A673 (cell line): ENCODE data around the gene ASXL1. TPM values are rescaled to one million over a fixed set of nuclear protein-coding genes. Genes with fewer than 3 reads are reported as not detected.

Experiments used
- BruUV-seq: library from RNA; stranded (reverse); fragments of 400-500 nt; replicated peaks from 2 replicates; lab custom pipeline; 2021; lab: Mats Ljungman, UMichigan
- CTCF ChIA-PET: fragments of 300-600 bp; sonication (Branson Sonifier 250); formaldehyde crosslinking; loops from one replicate; lab custom pipeline; 2022; ENCODE audit warnings: antibody characterized with exemption; lab: Charles Lee
- POLR2A ChIA-PET: fragments of 300-600 bp; sonication (Branson Sonifier 250); formaldehyde crosslinking; loops from one replicate; lab custom pipeline; 2022; ENCODE audit warnings: antibody characterized with exemption; ENCODE audit not compliant: low non-redundant PET; lab: Charles Lee
- DNase-seq: peaks from one replicate; pipeline ENCODE4 v3.0.0-alpha.2; 2015; ENCODE audit warnings: low spot score
- H3K27ac ChIP-seq: fragments of 200-600 bp; sonication (generic); 2 replicates; pipeline ENCODE4 v1.5.1; 2016; ENCODE audit warnings: mixed run types, low read depth, mild to moderate bottlenecking, mixed read lengths, antibody characterized with exemption, low read length; ENCODE audit not compliant: poor library complexity, severe bottlenecking
- H3K27me3 ChIP-seq: fragments of 200-600 bp; sonication (generic); replicated peaks from 2 replicates; pipeline ENCODE4 v1.6.1; 2017; ENCODE audit warnings: mixed run types, low read depth, mild to moderate bottlenecking, mixed read lengths, antibody characterized with exemption, low read length; ENCODE audit not compliant: insufficient read depth, poor library complexity
- H3K36me3 ChIP-seq: fragments of 200-600 bp; sonication (generic); 2 replicates; pipeline ENCODE4 v1.6.1; 2016; ENCODE audit warnings: mixed run types, mild to moderate bottlenecking, mixed read lengths, antibody characterized with exemption, low read length; ENCODE audit not compliant: insufficient read depth, poor library complexity, severe bottlenecking
- H3K4me1 ChIP-seq: fragments of 200-600 bp; sonication (generic); 2 replicates; pipeline ENCODE4 v1.6.1; 2017; ENCODE audit warnings: mixed run types, mild to moderate bottlenecking, mixed read lengths, antibody characterized with exemption, low read length; ENCODE audit not compliant: insufficient read depth, poor library complexity, severe bottlenecking
- H3K4me3 ChIP-seq: fragments of 200-600 bp; sonication (generic); 2 replicates; pipeline ENCODE4 v1.5.1; 2016; ENCODE audit warnings: low read depth, mixed run types, mild to moderate bottlenecking, mixed read lengths, low read length; ENCODE audit not compliant: poor library complexity, severe bottlenecking
- H3K9me3 ChIP-seq: fragments of 200-600 bp; sonication (generic); 2 replicates; pipeline ENCODE4 v1.6.1; 2016; ENCODE audit warnings: mixed run types, low read depth, mild to moderate bottlenecking, mixed read lengths, antibody characterized with exemption, low read length; ENCODE audit not compliant: poor library complexity, severe bottlenecking
- CTCF ChIP-seq: fragments of 300-800, 200-600 bp; sonication (generic); conservative IDR thresholded peaks from 2 replicates; pipeline ENCODE4 v1.5.1; 2017; ENCODE audit warnings: low read depth, mild to moderate bottlenecking, antibody characterized with exemption, low read length, moderate library complexity, mixed read lengths
- EZH2 ChIP-seq: fragments of 200-600 bp; sonication (generic); IDR thresholded peaks from 2 replicates; pipeline ENCODE4 v1.6.1; 2017; ENCODE audit warnings: borderline replicate concordance, low read depth, mild to moderate bottlenecking, mixed read lengths, antibody characterized with exemption, low read length; ENCODE audit not compliant: poor library complexity, severe bottlenecking
- intact Hi-C: fragments of 100-400 bp; cut with micrococcal nuclease; formaldehyde crosslinking; loops from one replicate; pipeline ENCODE4 v1.10.0; 2022; ENCODE audit not compliant: unreplicated experiment
- total RNA-seq: library from RNA; stranded (reverse); gene quantifications from 2 replicates; pipeline ENCODE4 v1.2.3, GENCODE V29; 2021

Gene ASXL1
- total RNA-seq, 1 experiment from 2014 or later, result 101 TPM

DNA sequence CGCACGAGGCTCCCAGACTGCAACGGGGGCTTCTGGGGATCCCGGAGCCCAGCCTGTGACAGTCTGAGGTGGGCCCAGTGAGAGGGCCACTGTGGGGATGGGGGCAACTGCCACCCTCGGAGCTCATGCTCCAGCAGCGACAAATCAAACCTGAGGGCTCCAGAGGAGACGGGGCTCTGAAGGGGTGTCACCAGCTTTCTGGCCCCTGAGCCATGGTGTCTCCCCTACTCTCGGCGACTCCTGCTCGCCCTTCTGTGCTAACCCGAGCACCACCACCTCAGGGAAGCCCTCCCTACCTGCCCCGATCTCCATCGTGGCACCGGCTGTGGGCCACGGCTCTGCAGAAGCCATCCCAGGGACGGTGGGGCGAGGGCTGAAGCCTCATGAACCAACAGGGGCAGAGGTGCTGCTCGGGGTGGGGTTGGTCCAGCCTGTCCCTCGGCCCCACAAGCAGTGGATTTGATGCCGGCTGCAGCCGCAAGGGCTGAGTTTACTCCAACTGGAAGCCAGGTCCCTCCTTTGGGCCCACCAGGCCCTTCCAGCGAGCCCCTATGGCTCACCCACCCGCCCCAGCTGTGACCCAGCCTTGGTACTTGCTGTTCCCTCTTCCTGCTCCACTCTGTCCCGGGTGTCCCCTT is 102.7 kb downstream of the ASXL1 start:
- intact Hi-C loops, result no loop called here
- POLR2A ChIA-PET, result no interaction called here
- CTCF ChIA-PET, result no interaction called here
- Histone ChIP-seq H3K27ac (no peak overlapping the region), H3K27me3 (no peaks in the 10 kb centered on the region), H3K4me1 (no peaks in the 10 kb centered on the region), H3K4me3 (no peak overlapping the region), H3K36me3 (no peaks in the 10 kb centered on the region), H3K9me3 (no peaks in the 10 kb centered on the region)
- TF ChIP-seq EZH2, result no peak
- no peak for TF ChIP-seq CTCF
- BruUV-seq, result no TSS peak
- no peak for DNase-seq

GRCh38 chr20:32461836-32462600 is 103.9 kb downstream of the ASXL1 start:
- Histone ChIP-seq H3K27ac (no peak overlapping the region), H3K4me1 (no peaks in the 10 kb centered on the region), H3K27me3 (no peaks in the 10 kb centered on the region), H3K36me3 (no peaks in the 10 kb centered on the region), H3K4me3 (no peak overlapping the region), H3K9me3 (no peaks in the 10 kb centered on the region)
- BruUV-seq, result no TSS peak
- ChIA-PET POLR2A (no interaction called here), CTCF (no interaction called here)
- no peak for DNase-seq
- no peak for TF ChIP-seq EZH2
- intact Hi-C loops, result no loop called here

DNA sequence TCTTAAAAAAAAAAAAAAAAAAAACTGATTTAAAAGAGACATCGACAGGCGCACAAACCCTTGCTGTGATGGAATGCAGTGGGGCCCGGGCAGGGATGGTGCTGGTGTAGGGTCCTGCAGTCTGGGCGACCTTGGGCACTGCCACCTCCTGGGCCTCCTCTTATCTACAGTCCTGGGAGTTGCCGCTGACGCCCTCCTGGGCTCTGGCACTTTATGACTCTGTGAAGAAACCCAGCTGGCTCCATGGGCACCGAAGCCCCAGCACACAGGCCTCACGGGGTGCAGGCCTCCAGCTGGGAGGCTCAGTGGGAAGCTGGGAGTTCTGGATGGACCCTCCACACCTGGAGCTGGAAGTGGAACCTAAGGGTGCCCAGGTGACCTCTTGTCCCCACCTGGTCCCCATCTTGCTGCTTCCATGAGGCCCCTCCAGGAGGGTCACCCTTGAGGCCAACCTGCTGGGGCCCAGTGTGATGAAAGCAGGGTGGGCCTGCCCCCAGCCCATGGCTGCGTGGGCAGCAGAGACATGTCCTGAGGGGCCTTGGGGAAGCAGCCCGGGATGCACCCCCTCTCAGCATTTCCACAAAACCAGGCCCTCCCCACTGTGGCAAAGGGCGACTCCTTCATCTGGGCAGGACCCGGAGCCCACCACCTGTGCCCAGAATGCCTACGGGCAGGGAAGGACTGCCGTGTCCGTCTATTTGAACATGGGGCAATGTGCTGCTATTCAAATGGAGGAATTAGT is 104.9 kb downstream of the ASXL1 start:
- Histone ChIP-seq H3K4me3 (no peak overlapping the region), H3K4me1 (no peaks in the 10 kb centered on the region), H3K9me3 (no peaks in the 10 kb centered on the region), H3K36me3 (no peaks in the 10 kb centered on the region), H3K27me3 (no peaks in the 10 kb centered on the region), H3K27ac (no peak overlapping the region)
- ChIA-PET POLR2A (no interaction called here), CTCF (no interaction called here)
- no peak for DNase-seq
- TF ChIP-seq EZH2 (no peak), CTCF (no peak)
- BruUV-seq, result no TSS peak
- intact Hi-C loops, result no loop called here
